ENCODE results near the gene NET1.
A peak's percentile ranks its signal among the peaks of the same experiment; 100 is the strongest.

NET1 gene, protein sequence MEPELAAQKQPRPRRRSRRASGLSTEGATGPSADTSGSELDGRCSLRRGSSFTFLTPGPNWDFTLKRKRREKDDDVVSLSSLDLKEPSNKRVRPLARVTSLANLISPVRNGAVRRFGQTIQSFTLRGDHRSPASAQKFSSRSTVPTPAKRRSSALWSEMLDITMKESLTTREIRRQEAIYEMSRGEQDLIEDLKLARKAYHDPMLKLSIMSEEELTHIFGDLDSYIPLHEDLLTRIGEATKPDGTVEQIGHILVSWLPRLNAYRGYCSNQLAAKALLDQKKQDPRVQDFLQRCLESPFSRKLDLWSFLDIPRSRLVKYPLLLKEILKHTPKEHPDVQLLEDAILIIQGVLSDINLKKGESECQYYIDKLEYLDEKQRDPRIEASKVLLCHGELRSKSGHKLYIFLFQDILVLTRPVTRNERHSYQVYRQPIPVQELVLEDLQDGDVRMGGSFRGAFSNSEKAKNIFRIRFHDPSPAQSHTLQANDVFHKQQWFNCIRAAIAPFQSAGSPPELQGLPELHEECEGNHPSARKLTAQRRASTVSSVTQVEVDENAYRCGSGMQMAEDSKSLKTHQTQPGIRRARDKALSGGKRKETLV

DNA sequence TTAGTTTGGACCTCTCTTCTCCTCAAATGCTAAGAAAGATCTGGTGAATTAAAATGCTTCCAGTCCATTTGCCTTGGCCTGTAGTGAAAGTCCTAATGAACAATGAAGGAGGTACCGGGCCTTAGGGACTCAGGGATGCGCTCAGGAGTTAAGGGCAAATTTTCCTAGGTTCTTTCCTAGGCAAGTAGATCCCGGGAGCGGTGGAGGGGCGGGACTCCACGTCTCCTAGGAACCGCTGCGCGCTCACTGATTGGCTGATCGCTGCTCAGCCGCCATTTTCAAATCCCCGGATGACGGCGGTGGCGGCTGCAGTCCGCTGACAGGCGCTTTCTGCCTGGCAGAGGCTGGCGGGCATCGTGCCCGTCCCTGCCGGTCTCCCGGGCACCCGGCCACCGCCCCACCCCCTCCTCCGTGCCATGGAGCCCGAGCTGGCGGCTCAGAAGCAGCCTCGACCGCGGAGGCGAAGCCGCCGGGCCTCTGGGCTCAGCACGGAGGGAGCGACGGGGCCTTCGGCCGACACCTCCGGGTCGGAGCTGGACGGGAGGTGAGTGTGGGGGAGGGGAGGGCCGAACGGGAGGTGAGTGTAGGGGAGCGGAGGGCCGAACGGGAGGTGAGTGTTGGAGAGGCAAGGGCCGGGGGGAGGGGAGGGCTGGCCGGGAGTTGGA, at the start of gene NET1:
Gene NET1, plus strand, starts transcription at position 281 of the 665 bp plus-strand sequence. Its CDS starts 136 bp downstream, at position 417.
- peak within 1 kb of the TSS; percentile 79 for H3K27ac ChIP-seq
- no peak for TF ChIP-seq ZFX (IDR thresholded peaks at IDR 0.05)
- TF ChIP-seq, protein P1, sequence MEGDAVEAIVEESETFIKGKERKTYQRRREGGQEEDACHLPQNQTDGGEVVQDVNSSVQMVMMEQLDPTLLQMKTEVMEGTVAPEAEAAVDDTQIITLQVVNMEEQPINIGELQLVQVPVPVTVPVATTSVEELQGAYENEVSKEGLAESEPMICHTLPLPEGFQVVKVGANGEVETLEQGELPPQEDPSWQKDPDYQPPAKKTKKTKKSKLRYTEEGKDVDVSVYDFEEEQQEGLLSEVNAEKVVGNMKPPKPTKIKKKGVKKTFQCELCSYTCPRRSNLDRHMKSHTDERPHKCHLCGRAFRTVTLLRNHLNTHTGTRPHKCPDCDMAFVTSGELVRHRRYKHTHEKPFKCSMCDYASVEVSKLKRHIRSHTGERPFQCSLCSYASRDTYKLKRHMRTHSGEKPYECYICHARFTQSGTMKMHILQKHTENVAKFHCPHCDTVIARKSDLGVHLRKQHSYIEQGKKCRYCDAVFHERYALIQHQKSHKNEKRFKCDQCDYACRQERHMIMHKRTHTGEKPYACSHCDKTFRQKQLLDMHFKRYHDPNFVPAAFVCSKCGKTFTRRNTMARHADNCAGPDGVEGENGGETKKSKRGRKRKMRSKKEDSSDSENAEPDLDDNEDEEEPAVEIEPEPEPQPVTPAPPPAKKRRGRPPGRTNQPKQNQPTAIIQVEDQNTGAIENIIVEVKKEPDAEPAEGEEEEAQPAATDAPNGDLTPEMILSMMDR (conservative IDR thresholded peaks at IDR 0.05), result no peak

DNA sequence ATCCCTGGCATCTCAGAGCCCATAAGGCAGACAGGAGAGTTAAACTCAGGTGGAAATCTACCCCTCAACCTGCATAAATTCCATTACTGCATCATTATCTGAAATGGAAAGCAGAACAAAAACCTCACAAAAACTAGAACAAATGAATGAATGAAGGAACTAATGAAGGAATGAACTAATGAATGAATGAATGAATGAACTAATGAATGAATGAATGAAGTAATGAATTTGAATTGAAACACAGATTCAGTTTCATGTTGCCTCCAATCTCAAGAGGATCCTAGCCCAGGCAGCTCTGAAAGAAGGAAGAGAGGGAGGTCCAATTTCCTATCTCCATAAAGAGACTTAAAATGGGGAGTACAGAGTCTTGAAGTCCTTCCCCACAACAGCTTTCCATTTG, 49.5 kb upstream of the NET1 start:
- no peak for TF ChIP-seq ZFX (IDR thresholded peaks at IDR 0.05)
- TF ChIP-seq, protein P1 (conservative IDR thresholded peaks at IDR 0.05), result no peak
- H3K27ac ChIP-seq, result no peak overlapping the region

DNA sequence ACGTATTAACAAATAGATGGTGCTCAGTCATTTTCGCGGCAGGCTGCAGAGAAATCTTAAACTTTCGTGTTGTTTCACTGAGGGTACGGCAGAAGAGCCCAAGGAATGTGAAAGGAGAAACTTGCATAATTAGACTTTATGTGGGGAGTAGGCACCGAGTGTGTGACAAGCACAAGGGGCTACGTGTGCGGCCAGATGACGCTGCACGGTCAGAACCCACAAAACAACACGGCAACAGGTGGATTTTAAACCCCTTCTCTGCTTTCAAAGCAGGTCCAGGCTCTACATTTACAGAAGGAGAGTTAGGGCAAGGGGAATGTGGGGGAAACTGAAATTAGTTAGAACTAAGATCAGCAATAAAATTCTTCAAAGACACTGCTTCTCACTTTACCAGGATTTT, 48.0 kb upstream of the NET1 start:
- no peak for TF ChIP-seq ZFX (IDR thresholded peaks at IDR 0.05)
- TF ChIP-seq, protein P1 (conservative IDR thresholded peaks at IDR 0.05), result no peak
- no peak overlapping the region for H3K27ac ChIP-seq

DNA sequence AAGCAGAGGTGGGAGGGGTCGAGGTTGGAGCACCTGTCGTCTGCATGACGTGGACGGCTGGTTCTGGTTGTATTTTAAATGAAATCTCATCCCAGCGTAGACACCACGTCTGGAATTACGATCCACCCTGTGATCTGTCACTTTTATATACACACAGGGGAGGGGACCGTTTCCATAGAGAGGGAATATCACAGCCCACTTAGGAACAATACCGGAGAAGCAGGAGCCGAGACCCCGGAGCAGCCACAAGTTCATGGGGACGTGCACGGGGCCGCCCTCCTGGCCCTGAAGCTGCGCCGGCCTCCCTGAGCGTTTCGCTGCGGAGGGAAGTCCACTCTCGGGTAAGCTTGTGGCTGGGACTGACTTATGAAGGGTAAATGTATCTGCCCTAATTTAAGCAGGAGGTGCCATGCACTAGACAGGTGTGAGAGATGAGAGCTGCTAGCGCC, 47.4 kb upstream of the NET1 start, which contains the start of gene UCN3:
Gene UCN3, plus strand, starts transcription at position 77 of the 449 bp plus-strand sequence. CDS start 8,755 bp downstream, outside the sequence.
- TF ChIP-seq, protein P1 (conservative IDR thresholded peaks at IDR 0.05), result no peak
- no peak for TF ChIP-seq ZFX (IDR thresholded peaks at IDR 0.05)
- H3K27ac ChIP-seq, result no peak within 1 kb of the TSS

DNA sequence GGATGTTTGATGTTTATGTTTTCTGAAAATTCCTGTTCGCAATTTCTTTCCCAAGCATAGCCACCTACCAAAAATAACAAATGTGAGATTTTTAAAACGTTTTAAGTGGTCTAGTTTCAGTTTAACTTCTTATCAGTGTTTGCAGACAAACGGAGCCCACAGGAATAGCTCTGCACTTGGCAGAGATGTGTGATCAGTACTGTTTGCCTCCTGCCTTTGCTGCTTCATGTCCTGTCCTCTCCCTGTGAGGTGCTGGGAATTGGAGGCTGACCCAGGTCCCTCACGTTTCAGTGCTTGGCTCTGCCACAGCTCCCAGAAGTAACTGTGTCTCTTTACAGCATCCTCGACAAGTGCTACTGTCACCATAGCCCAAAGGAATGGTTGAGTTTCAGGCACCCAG, 46.4 kb upstream of the NET1 start:
- no peak overlapping the region for H3K27ac ChIP-seq
- TF ChIP-seq, protein P1 (conservative IDR thresholded peaks at IDR 0.05), result no peak
- TF ChIP-seq ZFX (IDR thresholded peaks at IDR 0.05), result no peak

DNA sequence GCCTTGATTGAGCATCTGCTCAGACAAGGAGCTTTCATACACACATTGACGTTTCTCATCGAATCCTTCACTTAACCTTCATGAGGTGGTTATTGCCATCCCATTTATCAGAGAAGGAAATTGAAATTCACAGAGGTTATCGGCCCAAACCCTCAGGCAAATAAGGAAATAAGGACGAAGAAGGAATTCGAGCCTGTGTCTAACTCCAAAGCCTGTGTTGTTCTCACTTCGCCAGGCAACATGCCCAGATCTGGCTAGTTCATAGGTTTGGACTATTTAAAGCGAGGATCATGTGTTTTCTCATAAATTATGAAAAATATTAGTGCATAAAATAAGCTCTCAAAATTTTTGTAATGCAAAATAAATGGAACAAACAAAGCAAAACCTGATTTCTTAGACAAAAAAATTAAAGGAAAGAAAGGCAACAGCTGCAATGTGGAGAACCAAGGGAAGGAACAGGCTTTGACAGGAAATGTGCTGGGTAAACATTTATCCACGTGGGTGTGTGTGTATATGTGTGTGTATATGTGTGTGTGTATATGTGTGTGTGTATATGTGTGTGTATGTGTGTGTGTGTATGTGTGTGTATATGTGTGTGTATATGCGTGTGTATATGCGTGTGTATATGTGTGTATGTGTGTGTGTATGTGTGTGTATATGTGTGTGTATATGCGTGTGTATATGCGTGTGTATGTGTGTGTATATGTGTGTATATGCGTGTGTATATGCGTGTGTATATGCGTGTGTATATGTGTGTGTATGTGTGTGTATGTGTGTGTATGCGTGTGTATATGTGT, 42.8 kb upstream of the NET1 start:
- TF ChIP-seq, protein P1 (conservative IDR thresholded peaks at IDR 0.05), result no peak
- no peak for TF ChIP-seq ZFX (IDR thresholded peaks at IDR 0.05)
- no peak overlapping the region; the same call in 1 of the 2 replicates for H3K27ac ChIP-seq

Measured in C4-2B (cell line).